Activated CD8-positive, alpha-beta T cell treated with anti-CD3 and anti-CD28 coated beads for 36 hours (primary cell): ENCODE data around the gene NDUFS7. TPM values are rescaled to one million over a fixed set of nuclear protein-coding genes. Genes with fewer than 3 reads are reported as not detected.
A peak's percentile ranks its signal among the peaks of the same experiment; 100 is the strongest.

Source experiments
- ATAC-seq: fragments of 200-7000 bp; cut with Tn5 transposase; one replicate; pipeline ENCODE4 v1.10.0; 2021; ENCODE audit warnings: mild to moderate bottlenecking, moderate library complexity
- CTCF ChIA-PET: fragments of 350-600 bp; sonication (Branson Sonifier 250); formaldehyde crosslinking; loops from one replicate; lab custom pipeline; 2021; ENCODE audit warnings: antibody characterized with exemption; lab: Charles Lee
- POLR2A ChIA-PET: fragments of 350-600 bp; sonication (Branson Sonifier 250); formaldehyde crosslinking; loops from one replicate; lab custom pipeline; 2021; ENCODE audit warnings: antibody characterized with exemption; lab: Charles Lee
- DNase-seq: peaks from one replicate; pipeline ENCODE4 v3.0.0-alpha.2; 2020
- H3K27ac Mint-ChIP-seq: one replicate; pipeline ENCODE4 v1.8.0; 2021; ENCODE audit warnings: mild to moderate bottlenecking, mixed read lengths
- H3K27me3 Mint-ChIP-seq: one replicate; pipeline ENCODE4 v1.8.0; 2021; ENCODE audit warnings: mixed read lengths
- H3K36me3 Mint-ChIP-seq: one replicate; pipeline ENCODE4 v1.8.0; 2021; ENCODE audit warnings: low read depth, mixed read lengths
- H3K4me1 Mint-ChIP-seq: one replicate; pipeline ENCODE4 v1.8.0; 2021; ENCODE audit warnings: low read depth, mixed read lengths
- H3K4me3 Mint-ChIP-seq: one replicate; pipeline ENCODE4 v1.8.0; 2021; ENCODE audit warnings: mild to moderate bottlenecking, moderate library complexity, mixed read lengths
- H3K9me3 Mint-ChIP-seq: one replicate; pipeline ENCODE4 v1.8.0; 2021; ENCODE audit warnings: mixed read lengths
- intact Hi-C: fragments of 100-400 bp; cut with micrococcal nuclease; formaldehyde crosslinking; loops from one replicate; pipeline ENCODE4 v1.10.0; 2022
- total RNA-seq, 2 experiments: library from RNA; stranded (reverse); gene quantifications; one replicate each; pipeline ENCODE4 v1.2.3, GENCODE V29; 2021
- TF ChIP-seq, protein P1 (sequence below): fragments of 200-600 bp; IDR thresholded peaks from one replicate; pipeline ENCODE4 v1.8.0; 2022; ENCODE audit warnings: antibody characterized with exemption, mild to moderate bottlenecking

NDUFS7 gene
- total RNA-seq, 2 experiments from 2014 or later, result 113 to 120 TPM

DNA sequence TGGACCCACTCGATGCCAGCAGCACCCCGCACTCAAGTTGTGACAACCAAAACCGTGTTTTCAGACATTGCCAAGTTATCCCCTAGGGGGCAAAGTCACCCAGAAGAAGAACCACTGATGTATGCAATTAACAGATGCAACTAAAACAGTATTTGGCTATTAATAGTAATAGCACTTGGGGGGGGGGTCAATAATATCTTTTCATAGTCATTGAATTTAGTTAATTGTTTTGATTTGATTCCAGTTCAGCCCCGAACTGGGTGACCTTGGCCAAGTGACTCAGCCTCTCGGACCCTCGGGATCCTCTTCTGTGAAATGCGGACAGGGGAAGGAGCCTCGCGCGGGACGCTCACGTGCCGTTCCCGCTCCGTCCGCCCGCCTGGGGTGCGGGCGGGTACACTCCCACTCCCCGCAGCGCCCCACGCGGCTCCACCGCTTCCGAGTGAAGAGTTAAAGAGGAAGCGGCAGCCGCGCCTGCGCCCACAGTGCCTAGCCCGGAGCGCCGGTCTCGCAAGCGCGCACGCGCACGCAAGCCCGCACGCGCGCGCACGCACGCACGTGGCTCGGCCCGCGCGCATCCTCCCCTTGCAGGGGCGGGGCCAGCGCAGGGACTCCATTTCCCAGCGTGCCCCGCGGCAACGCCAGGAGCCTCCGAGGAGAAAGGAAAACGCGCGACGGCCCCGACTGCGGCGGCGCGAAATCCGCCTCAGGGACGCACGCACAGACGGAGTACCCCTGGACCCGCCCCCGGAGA lies 23.2 kb downstream of the NDUFS7 start:
- ChIA-PET POLR2A (no interaction called here), CTCF (no interaction called here)
- Mint-ChIP-seq H3K9me3 (no peaks in the 10 kb centered on the region), H3K27me3 (peaks cover 5% of the 10 kb centered on the region), H3K4me3 (peak overlapping the region; percentile 71), H3K27ac (peak overlapping the region; percentile 76), H3K36me3 (peaks cover 23% of the 10 kb centered on the region), H3K4me1 (peaks cover 42% of the 10 kb centered on the region)
- ATAC-seq (peak; percentile 88), DNase-seq (peak; percentile 99)
- TF ChIP-seq, protein P1, sequence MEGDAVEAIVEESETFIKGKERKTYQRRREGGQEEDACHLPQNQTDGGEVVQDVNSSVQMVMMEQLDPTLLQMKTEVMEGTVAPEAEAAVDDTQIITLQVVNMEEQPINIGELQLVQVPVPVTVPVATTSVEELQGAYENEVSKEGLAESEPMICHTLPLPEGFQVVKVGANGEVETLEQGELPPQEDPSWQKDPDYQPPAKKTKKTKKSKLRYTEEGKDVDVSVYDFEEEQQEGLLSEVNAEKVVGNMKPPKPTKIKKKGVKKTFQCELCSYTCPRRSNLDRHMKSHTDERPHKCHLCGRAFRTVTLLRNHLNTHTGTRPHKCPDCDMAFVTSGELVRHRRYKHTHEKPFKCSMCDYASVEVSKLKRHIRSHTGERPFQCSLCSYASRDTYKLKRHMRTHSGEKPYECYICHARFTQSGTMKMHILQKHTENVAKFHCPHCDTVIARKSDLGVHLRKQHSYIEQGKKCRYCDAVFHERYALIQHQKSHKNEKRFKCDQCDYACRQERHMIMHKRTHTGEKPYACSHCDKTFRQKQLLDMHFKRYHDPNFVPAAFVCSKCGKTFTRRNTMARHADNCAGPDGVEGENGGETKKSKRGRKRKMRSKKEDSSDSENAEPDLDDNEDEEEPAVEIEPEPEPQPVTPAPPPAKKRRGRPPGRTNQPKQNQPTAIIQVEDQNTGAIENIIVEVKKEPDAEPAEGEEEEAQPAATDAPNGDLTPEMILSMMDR, result peak; percentile 92
- intact Hi-C loops, result no loop called here

DNA sequence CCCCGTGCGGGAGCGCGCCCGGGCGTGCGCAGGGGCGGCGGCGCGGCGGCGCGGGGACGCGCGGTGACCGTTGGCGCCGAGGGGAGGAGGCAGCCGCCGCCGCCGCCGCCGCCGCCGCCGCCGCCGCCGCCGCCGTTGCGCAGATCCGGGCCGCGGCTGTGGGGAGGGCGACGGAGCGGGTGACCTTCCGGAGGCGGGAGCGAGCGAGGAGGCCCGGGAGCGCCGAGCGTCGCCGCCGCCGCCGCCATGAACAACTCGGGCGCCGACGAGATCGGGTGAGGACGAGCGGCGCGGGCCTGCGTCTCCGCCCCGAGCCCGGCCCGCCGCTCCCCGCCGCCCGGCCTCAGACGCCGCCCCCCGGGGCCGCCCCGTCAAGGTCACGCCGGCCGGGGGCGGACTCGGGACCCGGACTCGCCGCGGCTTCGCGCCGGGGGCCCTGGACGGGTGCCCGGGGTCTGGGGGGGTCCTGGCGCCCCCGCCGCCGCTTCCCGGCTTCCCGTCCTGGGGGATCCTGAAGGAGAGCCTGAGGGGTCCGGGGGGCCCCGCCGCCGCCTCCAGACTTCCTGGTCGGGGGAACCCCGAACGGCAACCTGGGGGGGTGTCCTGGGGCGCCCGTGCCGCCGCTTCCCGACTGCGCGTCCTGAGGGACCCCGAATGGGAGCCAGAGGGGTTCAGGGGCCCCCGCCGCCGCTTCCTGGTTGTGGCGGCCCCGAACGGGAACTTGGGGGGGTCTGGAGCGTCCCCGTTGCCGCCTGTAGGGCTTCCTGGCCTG lies 24.0 kb downstream of the NDUFS7 start, which contains the start of gene DAZAP1:
TSS of gene DAZAP1 (plus strand) at position 59 of the 772 bp plus-strand sequence. CDS start at position 247, 188 bp downstream.
- CTCF ChIA-PET, result interaction anchor here (1.0 kb wide), 1 partner anchor 138 kb away, joined by 4 read pairs; no protein-coding TSS in a partner anchor
- DNase-seq, result no peak
- peaks cover 25% of the 10 kb centered on the region for H3K36me3 Mint-ChIP-seq
- H3K27me3 Mint-ChIP-seq, result peaks cover 2% of the 10 kb centered on the region
- POLR2A ChIA-PET, result no interaction called here
- TF ChIP-seq, protein P1, result no peak
- H3K27ac Mint-ChIP-seq, result peak within 1 kb of the TSS; percentile 94
- H3K4me3 Mint-ChIP-seq, result peak within 1 kb of the TSS; percentile 95
- H3K4me1 Mint-ChIP-seq, result peaks cover 43% of the 10 kb centered on the region
- peak; percentile 10 for ATAC-seq
- intact Hi-C loops, result no loop called here
- no peaks in the 10 kb centered on the region for H3K9me3 Mint-ChIP-seq

DNA sequence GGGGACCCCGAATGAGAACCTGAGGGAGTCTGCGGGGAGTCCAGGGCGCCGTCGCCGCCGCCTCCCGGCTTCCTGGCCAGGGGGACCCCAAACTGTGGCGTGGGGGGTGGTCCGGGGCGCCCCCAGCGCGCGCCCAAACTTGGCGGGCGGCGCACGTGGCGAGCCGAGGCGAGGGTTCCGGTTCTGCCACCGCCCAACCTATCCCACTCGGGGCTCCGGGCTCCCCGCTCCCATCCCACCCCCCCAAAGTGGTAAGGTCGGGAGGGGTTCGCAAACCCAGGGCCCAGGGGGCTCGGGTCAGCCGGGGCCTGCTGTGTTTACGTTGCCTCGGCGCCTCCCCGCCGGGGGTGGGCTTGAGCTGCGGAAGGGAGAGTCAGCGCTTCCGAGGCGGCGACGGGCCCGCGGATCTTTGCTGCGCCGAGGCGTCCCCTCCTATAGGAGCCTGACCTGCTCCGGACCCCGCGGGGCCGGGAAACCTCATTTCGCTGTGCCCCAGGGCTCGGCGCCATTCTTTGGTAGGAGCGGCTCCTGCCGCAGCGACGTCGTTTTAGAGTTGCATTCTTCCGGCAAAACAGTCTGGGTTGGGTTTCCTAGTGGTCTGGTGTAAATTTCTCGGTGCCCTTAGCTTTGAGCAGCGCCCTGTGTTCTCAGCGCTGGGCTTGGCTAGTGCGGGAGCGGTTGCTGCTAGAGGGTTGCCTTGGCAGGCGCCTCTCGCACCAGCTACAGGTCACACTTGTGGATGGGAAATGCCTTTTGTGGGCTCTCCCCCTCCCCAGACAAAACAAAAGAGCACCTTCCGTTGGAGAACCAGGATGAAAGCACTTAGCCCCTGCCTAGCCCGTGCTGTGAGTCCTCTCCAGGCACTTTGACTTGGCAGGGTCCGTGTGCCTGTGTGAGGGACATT lies 24.8 kb downstream of the NDUFS7 start:
- CTCF ChIA-PET, result interaction anchor here (0.7 to 1.4 kb wide), 4 partner anchors 13 to 138 kb away, joined by 3 to 4 read pairs (median 3); no protein-coding TSS in a partner anchor
- Mint-ChIP-seq H3K4me3 (peak overlapping the region; percentile 95), H3K27ac (peak overlapping the region; percentile 94), H3K36me3 (peaks cover 27% of the 10 kb centered on the region), H3K9me3 (no peaks in the 10 kb centered on the region), H3K4me1 (peaks cover 50% of the 10 kb centered on the region), H3K27me3 (no peaks in the 10 kb centered on the region)
- DNase-seq, result peak; percentile 72
- intact Hi-C loops, result no loop called here
- TF ChIP-seq, protein P1, result no peak
- ATAC-seq, result peak; percentile 14
- POLR2A ChIA-PET, result interaction anchor here (1.1 to 1.6 kb wide), 3 partner anchors 12 to 139 kb away, joined by 3 to 5 read pairs (median 5); partner anchors contain the start of gene CIRBP

DNA sequence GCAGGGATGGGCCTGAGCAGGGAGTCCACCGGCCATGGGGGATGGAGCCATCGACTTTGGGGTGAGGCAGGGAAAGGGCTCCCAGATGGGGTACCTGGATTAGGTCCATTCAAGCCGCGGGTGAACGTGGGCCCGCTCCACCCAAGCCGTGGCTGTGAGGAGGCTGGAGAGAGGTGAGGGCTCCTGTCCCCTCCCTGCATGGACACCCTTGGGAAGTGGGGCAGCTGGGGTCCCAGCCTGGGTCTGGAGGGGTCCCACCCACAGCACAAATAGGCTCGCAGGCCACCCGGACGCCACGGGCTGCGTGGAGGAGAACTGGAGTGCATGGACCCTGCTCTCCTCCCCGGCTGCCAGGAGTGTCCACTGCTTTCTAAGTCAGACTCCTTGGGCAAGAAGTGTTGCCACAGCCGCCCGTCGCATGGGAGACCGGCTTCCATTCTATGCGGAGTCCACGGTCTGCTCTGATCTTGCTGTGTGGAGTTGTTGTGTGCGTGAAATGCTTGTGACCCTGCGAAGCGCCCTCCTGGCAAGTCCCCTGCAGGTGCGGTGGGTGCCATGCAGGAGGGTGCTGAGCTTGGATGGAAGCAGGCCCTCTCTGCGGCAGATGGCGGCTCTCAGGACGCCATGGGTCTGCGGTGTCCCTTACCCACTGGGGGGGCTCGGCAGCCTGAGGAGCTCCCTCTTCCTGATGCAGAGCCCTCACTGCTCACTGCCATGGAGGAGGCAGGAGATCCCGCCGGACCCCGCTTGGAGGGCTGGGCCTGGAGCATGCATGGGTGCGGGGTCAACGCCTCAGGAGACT lies 25.7 kb downstream of the NDUFS7 start:
- Mint-ChIP-seq H3K4me1 (peaks cover 56% of the 10 kb centered on the region), H3K4me3 (peak overlapping the region; percentile 95), H3K36me3 (peaks cover 27% of the 10 kb centered on the region), H3K27me3 (no peaks in the 10 kb centered on the region), H3K27ac (peak overlapping the region; percentile 94), H3K9me3 (no peaks in the 10 kb centered on the region)
- ChIA-PET CTCF (interaction anchor here (1.1 to 1.4 kb wide), 2 partner anchors 12 to 36 kb away, joined by 3 read pairs; no protein-coding TSS in a partner anchor), POLR2A (interaction anchor here (0.9 to 1.8 kb wide), 8 partner anchors 10 to 140 kb away, joined by 3 to 10 read pairs (median 3); partner anchors contain the start of genes CIRBP and RPS15)
- intact Hi-C loops, result no loop called here
- ATAC-seq, result no peak
- TF ChIP-seq, protein P1, result no peak
- no peak for DNase-seq
